Measurements from ENCODE around the gene APOE. TPM values are rescaled to one million over a fixed set of nuclear protein-coding genes. Genes with fewer than 3 reads are reported as not detected.

The APOE gene
- total RNA-seq, 4 donors from 2014 or later, result 248 to 920 (median 429) TPM

GRCh38 chr19:44867578-44867977 is 38.0 kb upstream of the APOE start:
- no peak for ATAC-seq (ENCODE audit: low FRiP score)
- no peak for TF ChIP-seq CTCF (IDR thresholded peaks at IDR 0.05)
- no peak for DNase-seq (ENCODE audit: low spot score)

GRCh38 chr19:44869733-44870470 is 35.7 kb upstream of the APOE start:
- no peak for TF ChIP-seq CTCF (IDR thresholded peaks at IDR 0.05)
- DNase-seq (ENCODE audit: low spot score) (no peak), ATAC-seq (ENCODE audit: low FRiP score) (no peak)

GRCh38 chr19:44871809-44872208 is 33.8 kb upstream of the APOE start:
- TF ChIP-seq CTCF (IDR thresholded peaks at IDR 0.05), result no peak
- DNase-seq (ENCODE audit: low spot score) (no peak), ATAC-seq (ENCODE audit: low FRiP score) (no peak)

GRCh38 chr19:44872661-44873060 is 32.9 kb upstream of the APOE start:
- DNase-seq (ENCODE audit: low spot score) (no peak), ATAC-seq (ENCODE audit: low FRiP score) (no peak)
- no peak for TF ChIP-seq CTCF (IDR thresholded peaks at IDR 0.05)

- TF ChIP-seq CTCF (IDR thresholded peaks at IDR 0.05), result no peak
- DNase-seq (ENCODE audit: low spot score) (no peak), ATAC-seq (ENCODE audit: low FRiP score) (no peak)
These were observed 31.3 kb upstream of the APOE start for GRCh38 chr19:44874317-44874716.

GRCh38 chr19:44875666-44876451 is 29.7 kb upstream of the APOE start:
- no peak for TF ChIP-seq CTCF (IDR thresholded peaks at IDR 0.05)
- ATAC-seq (ENCODE audit: low FRiP score) (no peak), DNase-seq (ENCODE audit: low spot score) (no peak)

Measured in omental fat pad (tissue), 4 donors.